Epidermal melanocyte (primary cell): ENCODE data around the gene YY1.
"Not testable (repeated sequence)": the region's sequence is repeated elsewhere in the genome, so short reads cannot be mapped to it uniquely, and the experiment has no call there.

Experiments used
- DNase-seq: peaks from one replicate; pipeline ENCODE4 v3.0.0; 2011; ENCODE audit warnings: low spot score; ENCODE audit not compliant: insufficient read length

The YY1 gene

DNA sequence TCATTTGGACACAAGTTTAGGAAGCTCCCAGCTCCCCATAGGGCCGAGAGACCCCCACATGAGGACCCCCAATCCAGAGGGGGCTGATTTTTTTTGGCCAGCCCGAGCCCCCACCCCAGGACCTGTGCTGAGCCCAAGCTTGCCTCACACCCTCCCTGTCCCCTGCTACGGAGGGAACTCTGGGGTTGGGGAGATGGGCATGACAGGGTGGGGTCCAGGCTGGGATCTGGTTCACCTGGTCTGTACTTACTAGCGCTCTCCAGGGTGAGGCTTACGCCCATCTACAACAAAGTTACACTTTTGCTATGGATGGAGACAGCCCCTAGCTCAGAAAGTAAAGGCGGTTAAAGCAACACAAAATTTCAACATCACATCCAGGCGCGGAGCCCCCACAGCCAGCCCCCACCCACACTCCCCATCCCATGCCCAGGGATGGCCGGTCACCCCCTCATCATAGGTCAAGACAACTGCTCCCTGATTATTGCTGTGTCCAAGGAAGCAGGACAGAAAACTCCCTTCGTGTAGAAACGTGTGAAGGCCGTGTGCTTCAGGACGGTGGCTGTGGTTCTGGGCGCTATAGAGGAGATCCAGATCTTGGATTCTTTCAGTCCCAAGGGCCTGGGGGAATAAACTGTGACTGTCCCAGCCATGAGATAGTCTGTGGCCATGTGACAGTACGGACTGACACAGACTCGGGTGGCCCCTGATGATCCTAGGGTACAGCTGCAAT lies 56.6 kb downstream of the YY1 start:
- DNase-seq: peak; percentile 17

DNA sequence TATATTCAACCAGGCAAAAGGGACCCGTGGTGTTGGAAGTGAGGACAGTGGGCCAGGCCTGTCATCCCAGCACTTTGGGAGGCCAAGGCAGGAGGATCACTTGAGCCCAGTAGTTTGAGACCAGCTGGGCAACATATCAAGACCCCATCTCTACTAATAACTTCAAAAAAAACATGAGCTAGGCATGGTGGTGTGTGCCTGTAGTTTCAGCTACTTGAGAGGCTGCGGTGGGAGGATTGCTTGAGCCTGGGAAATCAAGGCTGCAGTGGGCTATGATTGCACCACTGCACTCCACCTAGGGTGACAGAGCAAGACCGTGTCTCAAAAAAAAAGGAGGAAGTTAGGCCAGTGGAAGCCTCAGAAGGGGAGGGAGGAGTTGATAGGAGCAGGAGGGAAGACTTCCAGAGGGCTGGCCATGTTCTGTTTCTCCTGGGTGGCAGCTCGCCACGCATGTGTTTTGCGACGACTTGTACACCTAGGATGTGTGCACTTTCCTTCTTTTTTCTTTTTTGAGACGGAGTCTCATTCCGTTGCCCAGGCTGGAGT lies 57.2 kb downstream of the YY1 start:
- DNase-seq: peak; percentile 11

DNA sequence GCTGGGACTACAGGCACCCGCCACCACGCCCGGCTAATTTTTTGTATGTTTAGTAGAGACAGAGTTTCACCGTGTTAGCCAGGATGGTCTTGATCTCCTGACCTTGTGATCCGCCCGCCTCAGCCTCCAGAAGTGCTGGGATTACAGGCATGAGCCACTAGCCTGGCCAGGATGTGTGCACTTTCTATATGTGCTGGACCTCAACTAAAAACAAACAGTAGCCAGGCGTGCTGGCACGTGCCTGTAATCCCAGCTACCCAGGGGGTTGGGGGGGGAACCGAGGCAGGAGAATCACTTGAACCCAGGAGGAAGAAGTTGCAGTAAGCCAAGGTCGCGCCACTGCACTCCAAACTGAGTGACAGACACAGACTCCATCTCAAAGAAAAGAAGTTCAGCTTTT lies 57.8 kb downstream of the YY1 start:
- not testable (repeated sequence) for DNase-seq

DNA sequence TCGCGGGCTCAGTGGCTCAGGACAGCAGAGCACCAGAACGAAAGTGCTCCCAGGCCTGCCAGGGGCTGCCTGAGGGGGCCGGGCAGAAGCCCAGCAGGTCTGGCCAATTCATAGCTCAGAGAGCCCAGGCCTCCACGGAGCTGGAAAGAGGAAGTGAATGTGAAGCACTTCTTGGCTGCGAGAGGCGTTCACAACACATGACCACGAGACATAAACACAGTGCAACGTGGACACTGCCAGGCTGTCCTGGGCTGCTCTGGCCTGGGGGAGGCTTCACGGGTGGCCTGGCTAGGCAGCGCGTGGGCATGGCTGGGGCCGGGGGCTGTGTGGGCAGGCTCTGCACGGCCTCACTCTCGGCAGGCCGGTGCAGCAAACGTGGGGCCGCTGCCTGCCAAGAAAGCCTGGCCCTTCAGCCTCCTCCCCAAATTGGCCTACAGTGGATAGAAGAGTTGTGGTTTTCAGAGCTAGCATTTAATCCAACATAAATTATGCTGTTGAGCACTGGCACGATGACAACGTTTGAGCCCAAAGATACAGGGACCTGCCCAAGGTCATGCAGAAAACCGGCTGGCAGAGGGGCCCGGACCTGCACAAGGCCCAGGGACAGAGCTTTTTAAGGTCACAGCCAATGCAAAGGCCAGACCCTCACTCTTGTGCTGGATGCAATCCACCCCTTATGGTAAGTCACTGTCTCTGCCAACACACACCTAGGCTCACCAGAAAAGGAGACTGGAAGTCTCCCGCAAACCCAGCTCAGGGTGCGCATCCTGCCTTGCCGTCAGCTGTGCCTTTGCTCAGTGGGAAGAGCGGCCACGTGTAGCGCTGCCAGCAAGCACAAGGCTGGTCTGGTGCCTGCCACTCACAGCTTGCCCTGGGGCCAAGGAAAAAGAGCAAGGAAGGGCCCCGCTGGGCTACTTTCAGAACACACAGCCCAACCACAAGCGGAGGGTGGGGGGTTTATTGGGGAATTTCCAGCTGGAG lies 58.7 kb downstream of the YY1 start:
- DNase-seq: peak; percentile 89

DNA sequence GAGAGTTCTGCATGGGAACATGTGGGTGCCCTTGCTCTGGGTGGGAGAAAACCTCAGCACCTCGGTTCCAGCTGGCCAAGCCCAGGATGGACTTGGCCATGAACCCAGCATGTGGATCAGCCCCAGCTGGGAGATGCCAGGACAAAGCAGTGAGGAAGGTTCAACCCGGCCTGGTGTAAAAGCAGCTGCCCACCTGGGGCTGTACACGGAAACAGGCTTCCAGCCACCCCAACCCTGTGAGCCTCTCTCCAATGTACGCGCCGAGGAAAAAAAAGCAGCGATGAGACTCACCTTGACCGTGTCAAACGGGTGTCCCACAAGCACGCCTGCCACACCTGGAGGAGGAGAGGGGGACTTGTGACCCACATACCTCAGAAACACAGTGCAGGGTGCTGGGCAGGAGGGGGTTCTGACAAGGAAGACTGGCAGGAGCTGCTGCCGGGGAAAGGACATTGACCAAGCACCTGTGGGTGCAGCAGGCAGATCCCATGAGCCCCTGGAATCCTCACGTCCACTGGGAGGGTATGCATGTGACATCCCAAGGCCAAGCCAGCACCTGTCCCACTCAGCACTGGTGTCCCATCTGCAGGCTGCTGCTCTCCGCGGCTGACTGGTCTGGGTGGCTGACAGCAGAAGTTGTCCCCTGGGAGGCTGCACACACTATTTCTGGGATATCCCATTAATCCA lies 59.8 kb downstream of the YY1 start:
- DNase-seq: peak; percentile 14

DNA sequence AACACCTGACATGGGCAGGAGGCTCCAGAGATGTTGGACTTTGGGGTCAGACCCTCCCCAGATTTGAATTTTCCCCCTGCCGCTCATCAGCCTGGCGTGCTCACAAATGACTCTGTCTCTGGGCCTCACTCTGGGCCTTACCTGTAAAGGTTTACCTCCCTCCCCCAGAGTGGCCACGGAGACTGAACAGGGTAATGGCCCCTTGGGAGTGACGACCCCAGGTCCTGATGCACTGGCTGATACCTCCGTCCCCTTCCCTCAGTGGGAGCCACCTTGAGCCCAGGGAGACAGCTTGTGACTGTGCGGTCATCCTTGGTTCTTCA lies 60.3 kb downstream of the YY1 start:
- no peak for DNase-seq

DNA sequence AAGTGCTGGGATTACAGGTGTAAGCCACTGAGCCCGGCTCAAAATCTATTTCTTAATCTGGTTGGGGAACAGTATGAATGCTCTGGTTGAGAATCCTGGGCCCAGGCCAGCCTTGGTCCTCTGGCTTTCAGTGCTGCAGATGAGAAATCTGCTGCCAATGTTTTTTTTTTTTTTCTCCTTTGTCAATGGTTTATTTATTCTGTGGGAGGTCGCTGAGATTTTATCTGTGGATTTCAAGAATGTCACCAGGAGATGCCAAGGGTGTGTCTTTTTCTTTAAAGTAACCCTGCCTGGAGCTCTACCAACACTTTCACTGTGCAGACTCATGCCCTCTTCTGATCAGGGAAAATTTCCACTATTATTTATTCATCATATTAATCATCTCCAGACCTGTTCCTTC lies 63.7 kb downstream of the YY1 start:
- DNase-seq: no peak

DNA sequence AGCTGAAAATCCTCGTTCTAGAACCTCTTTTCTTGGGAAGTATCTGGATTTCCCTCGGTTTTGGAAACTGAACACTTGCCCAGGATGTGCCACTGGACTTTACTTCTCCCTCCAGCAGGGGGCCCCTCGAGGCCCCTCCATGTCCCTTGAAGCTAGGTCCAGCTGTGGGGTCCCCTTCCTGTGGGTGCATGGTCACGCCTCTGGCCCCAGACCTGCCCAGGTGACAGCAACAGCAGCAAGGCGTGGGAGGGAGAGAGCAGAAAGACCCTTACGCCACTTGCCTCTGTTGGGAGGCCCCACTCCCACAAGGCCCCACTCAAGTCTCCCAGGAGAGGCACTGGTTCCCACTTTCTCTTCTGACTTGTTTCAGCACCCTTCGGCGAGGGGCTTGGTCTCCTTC lies 64.2 kb downstream of the YY1 start:
- no peak for DNase-seq

DNA sequence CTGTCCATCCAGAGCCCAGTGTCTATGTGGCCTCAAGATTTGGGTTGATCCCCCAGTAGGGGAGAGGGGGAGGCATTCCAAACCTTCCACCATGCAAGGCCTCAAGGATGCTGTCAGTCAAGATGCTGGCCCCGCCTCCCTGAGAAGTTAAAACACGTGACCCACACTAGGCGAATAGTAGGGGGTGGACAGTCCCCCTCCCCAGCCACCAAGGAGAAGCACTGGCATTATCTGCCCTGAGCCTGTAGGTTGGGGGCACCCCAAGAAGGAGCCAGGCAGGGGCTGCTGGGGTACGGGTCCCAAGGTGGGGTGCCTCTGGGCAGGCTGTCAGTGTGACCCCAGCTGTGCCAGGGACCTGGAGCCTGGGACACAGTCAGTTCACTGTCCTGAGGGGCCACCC lies 65.0 kb downstream of the YY1 start:
- no peak for DNase-seq

DNA sequence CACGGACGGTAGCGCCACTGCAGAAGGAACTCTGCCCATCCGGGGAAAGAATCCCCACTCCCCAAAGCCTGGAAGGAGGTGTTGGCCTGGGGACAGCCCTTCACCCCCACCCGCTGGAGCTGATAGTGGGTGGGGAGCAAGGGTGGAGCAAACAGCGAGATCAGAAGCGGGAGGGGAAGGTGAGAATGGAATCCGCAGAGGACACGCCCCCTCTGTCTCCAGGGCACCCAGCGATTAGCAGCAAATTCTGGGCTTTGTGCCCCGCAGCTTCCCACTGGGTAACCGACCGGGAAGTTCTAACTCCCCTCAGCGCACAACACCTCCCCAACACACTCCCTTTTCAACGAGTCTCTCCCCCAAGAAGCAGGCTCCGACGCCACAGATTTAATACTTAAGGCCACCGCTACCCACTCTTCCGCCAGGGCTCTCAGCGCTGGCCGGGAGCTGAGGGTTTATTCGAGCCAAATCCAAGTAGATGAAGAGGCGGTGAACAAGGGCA lies 65.9 kb downstream of the YY1 start:
- DNase-seq: no peak

DNA sequence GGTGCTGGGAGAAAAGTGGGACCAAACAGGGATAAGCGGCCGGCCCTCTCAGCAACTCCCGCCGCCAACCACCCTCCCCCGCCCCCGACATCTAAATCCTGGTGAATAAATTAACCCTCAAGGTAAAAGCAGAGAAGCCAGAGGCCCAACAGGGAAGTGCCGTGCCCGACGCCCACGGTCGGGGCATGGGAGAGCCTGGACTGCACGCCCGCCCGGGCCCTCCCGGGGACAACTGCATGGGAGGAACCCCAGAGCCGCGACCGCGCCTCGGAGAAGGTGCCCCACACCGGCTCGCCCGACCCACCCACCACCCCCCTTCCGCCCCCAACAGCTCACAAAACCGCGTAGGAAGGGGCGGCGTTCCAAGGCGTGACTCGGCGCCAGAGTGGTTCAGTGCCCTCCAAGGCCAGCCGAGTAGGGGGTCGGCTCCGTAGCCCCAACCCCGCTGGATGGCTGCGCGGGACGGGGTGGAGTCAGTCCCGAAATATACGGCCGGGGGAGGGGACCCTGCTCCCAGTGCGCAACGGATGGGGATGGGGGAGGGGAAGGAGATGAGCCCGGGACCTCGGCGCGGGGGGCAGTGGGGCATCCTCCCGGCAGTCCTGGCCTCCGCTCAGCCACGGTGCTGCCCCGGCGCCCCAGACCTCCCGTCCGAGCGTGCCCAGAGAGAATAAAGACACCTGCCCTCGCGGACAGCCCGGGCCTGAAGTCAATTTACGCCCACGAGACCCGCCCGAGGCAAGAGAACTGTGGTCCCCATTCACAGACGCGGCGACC lies 66.6 kb downstream of the YY1 start:
- no peak for DNase-seq

DNA sequence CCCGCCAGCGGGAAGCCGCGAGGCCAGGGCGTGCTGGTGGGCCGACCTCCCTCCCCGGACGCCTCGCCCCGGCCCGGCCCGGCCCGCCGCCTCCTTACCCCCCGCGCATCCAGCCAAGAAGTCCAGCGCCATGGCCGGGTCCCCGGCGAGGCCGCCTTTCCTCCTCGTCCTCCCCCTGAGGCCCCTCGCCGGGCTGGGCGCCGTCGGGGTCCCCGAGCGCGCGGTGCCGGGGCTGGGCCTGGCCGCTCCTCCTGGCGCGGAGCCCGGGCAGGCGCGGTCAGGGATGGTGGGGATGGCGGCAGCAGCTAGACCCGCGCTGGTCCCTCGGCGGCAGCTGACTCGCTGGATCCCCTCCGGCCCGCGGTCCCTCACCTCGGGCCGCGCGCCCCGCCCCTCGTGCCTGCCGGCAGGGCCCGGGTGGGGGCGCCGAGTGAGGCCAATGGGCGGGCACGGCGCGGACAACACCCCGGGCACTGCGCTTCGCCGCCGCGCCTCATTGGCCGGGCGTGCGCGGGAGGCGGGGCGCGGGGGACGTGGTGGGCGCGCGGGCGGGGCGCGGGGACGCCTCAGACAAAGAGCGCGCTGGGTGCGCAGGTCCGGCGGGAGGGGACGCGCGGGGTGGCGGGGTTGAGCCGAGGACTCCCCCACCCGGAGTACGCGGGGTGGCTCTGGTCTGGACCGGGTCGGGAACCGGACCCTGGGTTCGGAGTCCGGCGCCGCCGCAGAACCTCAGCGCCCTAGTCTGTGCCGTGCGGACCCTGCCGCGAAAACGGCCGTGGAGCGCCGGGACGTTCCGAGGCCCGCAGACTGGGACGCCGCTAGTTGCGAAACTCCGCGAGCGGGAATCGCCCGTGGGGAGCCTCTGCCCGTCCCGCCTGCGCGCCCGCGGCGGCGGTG lies 67.4 kb downstream of the YY1 start, which contains the start of gene SLC25A29:
Gene SLC25A29, minus strand, starts transcription at position 344 of the 897 bp plus-strand sequence. Its CDS starts 212 bp downstream, at position 132.
- DNase-seq: peak; percentile 98

DNA sequence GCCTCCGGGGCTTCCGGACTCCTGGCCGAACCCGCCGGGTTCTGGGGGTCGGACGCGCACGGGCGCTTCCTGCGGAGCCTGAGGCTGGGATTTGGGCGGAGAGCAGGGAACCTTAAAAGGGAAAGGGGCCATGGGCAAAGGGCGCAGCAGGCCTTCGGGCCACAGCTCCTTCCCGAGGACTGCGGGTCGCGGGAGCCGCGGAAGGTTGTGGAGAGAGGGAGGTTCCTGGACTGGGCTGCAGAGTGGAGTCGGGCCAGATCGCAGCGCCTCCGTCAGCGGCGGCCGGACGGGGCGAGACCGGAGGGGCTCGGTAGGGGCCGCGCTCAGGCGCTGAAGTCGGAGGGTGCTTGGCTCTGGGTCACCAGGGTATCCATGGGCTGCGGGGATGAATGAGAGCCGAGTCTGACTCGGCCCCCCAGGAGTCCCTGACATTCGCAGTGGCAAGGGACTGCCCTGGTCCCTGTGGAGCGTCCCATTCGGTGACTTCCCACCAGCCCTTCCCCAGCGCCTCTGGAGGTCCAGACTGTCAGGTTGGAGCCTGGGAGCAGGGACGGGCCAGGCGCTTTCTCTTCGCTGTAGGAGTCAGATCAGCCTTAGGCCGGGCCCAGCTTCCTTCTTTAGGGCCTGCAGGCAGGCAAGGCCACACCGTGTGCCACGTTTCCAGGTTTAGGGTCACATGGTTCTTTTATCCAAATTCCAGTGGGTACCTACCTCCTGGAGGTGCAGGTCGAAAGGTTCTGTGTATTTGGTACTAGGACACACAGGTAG lies 68.2 kb downstream of the YY1 start:
- no peak for DNase-seq

DNA sequence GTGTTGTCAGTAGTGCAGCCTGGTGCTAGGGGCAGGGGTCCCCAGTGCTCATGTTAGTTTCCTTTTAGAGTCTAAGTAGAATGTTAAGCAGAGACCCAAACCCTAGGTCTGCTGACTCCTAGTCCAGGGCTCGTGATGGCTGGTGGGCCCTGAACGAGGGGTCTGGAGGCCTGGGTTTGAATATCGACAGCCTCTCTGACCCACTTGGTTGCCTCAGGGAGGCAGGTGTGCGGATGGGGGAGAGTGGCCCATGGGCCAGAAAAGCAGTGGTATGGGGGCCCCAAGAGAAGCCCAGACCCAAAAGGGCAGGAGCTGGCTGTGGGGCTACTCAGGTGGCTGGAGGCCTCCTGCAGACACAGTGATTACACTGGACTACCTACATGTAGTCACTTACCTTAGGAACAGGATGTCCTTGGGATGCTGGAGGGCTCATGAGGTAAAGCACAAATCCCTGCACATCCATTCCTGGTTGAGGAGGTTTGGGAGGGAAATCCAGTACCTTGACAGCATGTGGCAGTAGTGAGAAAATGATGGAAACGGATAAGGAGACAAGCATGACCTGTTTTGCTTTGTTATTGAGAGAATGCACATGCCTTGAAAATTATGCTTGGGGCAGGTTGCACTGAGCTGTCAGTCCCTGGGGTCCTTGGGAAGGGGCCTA lies 69.0 kb downstream of the YY1 start:
- DNase-seq: no peak

DNA sequence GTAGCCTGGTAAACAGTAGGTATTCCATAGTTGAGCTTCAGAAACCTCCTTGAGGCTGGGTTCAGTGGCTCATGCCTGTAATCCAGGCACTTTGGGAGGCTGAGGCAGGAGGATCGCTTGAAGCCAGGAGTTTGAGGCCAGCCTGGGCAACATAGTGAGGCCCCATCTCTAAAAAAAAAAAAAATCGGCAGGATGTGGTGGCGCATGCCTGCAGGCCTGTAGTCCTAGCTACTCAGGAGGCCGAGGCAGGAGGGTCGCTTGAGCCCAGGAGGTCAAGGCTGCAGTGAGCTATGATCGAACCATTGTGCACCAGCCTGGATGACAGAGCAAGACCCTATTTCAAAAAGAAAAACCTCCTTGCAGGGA lies 69.5 kb downstream of the YY1 start:
- not testable (repeated sequence) for DNase-seq

DNA sequence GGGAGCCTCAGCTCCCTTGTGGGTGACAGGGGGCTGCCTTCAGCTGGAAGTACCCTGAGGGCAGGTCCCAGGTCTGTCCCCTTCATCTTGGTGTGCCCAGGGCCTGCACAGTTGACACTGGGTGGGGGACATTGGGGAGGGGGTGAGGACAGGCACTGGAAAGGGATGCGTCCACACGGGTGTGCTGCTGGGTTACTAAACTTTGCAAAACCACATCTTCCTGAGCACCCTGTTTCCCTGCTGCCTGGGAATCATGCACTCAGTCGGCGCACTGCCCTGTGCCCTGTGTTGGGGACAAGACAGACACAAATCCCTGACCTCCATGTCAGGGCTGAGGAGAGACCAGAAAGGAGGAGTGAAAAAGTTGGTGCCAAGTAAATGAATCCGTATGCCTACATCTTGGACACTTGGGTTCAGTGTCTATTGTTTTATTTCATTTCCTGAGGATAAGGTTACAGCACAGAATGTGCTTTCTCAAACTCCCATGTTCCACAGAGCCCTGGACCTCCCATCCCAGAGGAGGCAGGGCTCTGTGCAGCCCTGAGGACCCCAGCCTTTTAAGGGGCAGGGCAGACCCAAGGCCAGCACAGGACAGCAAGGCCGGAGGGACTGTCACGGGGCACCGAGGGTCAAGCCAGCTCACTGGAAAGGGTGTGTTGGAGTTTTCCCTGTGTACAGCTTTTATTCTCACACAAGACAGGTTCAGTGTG lies 70.2 kb downstream of the YY1 start:
- DNase-seq: no peak

DNA sequence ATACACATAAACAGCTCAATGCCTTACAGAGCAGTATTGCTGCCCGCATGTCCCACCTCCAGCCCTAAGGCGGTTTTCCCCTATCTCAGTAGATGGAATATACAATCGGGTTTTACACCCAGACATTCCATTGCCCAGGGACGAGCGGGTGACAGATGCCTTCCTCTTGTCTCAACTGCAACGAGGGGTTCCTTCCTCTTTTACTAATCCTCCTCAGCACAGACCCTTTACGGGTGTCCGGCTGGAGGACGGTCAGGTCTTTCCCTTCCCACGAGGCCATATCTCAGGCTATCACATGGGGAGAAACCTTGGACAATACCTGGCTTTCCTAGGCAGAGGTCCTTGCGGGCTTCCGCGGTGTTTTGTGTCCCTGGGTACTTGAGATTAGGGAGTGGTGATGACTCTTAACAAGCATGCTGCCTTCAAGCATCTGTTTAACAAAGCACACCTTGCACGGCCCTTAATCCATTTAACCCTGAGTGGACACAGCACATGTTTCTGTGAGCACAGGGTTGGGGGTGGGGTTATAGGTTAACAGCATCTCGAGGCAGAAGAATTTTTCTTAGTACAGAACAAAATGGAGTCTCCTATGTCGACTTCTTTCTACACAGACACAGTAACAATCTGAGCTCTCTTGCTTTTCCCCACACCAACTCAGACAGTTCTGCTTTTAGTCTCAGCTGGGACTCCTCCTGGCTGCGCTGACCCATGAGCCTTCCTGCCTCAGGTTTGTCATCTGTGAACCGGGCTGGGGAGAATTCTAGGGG lies 73.3 kb downstream of the YY1 start:
- not testable (repeated sequence) for DNase-seq
